HepG2 (cell line): Measurements from ENCODE around the gene RNF168.

Experiments
- CAMTA2 ChIP-seq: sonication (generic); formaldehyde crosslinking; IDR thresholded peaks from 2 replicates; pipeline ENCODE4 v1.4.0; 2020; ENCODE audit warnings: mild to moderate bottlenecking, missing genetic modification reagents, borderline replicate concordance
- CENPBD1 ChIP-seq: sonication (generic); formaldehyde crosslinking; IDR thresholded peaks from 2 replicates; pipeline ENCODE4 v1.8.0; 2022; ENCODE audit warnings: missing genetic modification reagents, low read depth, mild to moderate bottlenecking, borderline replicate concordance
- CTCF ChIP-seq: sonication (generic); formaldehyde crosslinking; IDR thresholded peaks from 2 replicates; pipeline ENCODE4 v1.5.0; 2020; ENCODE audit warnings: mild to moderate bottlenecking, missing genetic modification reagents, moderate library complexity
- MTA3 ChIP-seq: sonication (generic); formaldehyde crosslinking; IDR thresholded peaks from 2 replicates; pipeline ENCODE4 v1.4.0; 2020; ENCODE audit warnings: missing genetic modification reagents
- SAFB2 ChIP-seq: sonication (generic); formaldehyde crosslinking; IDR thresholded peaks from 2 replicates; pipeline ENCODE4 v1.5.1; 2020; ENCODE audit warnings: missing genetic modification reagents, low read depth, mild to moderate bottlenecking, borderline replicate concordance
- ZKSCAN8 ChIP-seq: IDR thresholded peaks from 2 replicates; pipeline ENCODE4 v1.6.1; 2016; ENCODE audit warnings: borderline replicate concordance, missing genetic modification reagents, missing compliant biosample characterization
- ZNF687 ChIP-seq: sonication (generic); formaldehyde crosslinking; IDR thresholded peaks from 2 replicates; pipeline ENCODE4 v1.5.1; 2020; ENCODE audit warnings: mild to moderate bottlenecking, missing genetic modification reagents, moderate library complexity
- ZNF713 ChIP-seq: sonication (generic); formaldehyde crosslinking; IDR thresholded peaks from 2 replicates; pipeline ENCODE4 v1.4.0; 2020; ENCODE audit warnings: mild to moderate bottlenecking, missing genetic modification reagents
- TF ChIP-seq, protein P1 (sequence below): sonication (generic); formaldehyde crosslinking; IDR thresholded peaks from 2 replicates; pipeline ENCODE4 v1.4.0; 2020; ENCODE audit warnings: missing genetic modification reagents, borderline replicate concordance
- TF ChIP-seq, protein P2 (sequence below): sonication (generic); formaldehyde crosslinking; IDR thresholded peaks from 2 replicates; pipeline ENCODE4 v1.4.0; 2020; ENCODE audit warnings: missing genetic modification reagents, borderline replicate concordance
- TF ChIP-seq, protein P3 (sequence below): sonication (generic); formaldehyde crosslinking; conservative IDR thresholded peaks from 2 replicates; pipeline ENCODE4 v1.4.0; 2020; ENCODE audit warnings: missing genetic modification reagents

- TF ChIP-seq, protein P1, sequence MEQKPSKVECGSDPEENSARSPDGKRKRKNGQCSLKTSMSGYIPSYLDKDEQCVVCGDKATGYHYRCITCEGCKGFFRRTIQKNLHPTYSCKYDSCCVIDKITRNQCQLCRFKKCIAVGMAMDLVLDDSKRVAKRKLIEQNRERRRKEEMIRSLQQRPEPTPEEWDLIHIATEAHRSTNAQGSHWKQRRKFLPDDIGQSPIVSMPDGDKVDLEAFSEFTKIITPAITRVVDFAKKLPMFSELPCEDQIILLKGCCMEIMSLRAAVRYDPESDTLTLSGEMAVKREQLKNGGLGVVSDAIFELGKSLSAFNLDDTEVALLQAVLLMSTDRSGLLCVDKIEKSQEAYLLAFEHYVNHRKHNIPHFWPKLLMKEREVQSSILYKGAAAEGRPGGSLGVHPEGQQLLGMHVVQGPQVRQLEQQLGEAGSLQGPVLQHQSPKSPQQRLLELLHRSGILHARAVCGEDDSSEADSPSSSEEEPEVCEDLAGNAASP (CRISPR knock-in tag) = no peak
- no peak for TF ChIP-seq ZNF713 (CRISPR knock-in tag)
- TF ChIP-seq CTCF (CRISPR knock-in tag) = no peak
- TF ChIP-seq CENPBD1 = no peak
- TF ChIP-seq, protein P2, sequence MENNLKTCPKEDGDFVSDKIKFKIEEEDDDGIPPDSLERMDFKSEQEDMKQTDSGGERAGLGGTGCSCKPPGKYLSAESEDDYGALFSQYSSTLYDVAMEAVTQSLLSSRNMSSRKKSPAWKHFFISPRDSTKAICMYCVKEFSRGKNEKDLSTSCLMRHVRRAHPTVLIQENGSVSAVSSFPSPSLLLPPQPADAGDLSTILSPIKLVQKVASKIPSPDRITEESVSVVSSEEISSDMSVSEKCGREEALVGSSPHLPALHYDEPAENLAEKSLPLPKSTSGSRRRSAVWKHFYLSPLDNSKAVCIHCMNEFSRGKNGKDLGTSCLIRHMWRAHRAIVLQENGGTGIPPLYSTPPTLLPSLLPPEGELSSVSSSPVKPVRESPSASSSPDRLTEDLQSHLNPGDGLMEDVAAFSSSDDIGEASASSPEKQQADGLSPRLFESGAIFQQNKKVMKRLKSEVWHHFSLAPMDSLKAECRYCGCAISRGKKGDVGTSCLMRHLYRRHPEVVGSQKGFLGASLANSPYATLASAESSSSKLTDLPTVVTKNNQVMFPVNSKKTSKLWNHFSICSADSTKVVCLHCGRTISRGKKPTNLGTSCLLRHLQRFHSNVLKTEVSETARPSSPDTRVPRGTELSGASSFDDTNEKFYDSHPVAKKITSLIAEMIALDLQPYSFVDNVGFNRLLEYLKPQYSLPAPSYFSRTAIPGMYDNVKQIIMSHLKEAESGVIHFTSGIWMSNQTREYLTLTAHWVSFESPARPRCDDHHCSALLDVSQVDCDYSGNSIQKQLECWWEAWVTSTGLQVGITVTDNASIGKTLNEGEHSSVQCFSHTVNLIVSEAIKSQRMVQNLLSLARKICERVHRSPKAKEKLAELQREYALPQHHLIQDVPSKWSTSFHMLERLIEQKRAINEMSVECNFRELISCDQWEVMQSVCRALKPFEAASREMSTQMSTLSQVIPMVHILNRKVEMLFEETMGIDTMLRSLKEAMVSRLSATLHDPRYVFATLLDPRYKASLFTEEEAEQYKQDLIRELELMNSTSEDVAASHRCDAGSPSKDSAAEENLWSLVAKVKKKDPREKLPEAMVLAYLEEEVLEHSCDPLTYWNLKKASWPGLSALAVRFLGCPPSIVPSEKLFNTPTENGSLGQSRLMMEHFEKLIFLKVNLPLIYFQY (CRISPR knock-in tag) = no peak
- no peak for TF ChIP-seq ZNF687 (CRISPR knock-in tag)
- no peak for TF ChIP-seq CAMTA2 (CRISPR knock-in tag)
- no peak for TF ChIP-seq MTA3 (CRISPR knock-in tag)
- no peak for TF ChIP-seq ZKSCAN8 (CRISPR knock-in tag)
- no peak for TF ChIP-seq SAFB2 (CRISPR knock-in tag)
- TF ChIP-seq, protein P3, sequence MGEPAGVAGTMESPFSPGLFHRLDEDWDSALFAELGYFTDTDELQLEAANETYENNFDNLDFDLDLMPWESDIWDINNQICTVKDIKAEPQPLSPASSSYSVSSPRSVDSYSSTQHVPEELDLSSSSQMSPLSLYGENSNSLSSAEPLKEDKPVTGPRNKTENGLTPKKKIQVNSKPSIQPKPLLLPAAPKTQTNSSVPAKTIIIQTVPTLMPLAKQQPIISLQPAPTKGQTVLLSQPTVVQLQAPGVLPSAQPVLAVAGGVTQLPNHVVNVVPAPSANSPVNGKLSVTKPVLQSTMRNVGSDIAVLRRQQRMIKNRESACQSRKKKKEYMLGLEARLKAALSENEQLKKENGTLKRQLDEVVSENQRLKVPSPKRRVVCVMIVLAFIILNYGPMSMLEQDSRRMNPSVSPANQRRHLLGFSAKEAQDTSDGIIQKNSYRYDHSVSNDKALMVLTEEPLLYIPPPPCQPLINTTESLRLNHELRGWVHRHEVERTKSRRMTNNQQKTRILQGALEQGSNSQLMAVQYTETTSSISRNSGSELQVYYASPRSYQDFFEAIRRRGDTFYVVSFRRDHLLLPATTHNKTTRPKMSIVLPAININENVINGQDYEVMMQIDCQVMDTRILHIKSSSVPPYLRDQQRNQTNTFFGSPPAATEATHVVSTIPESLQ (CRISPR knock-in tag) = no peak
These were observed 13.8 kb downstream of the RNF168 start for GRCh38 chr3:196489747-196490146.
